Activated T-cell treated with anti-CD3 and anti-CD28 coated beads for 1 hour (primary cell): Measurements from ENCODE around the gene MYF6.
"Not testable (repeated sequence)": the region's sequence is repeated elsewhere in the genome, so short reads cannot be mapped to it uniquely, and the experiment has no call there.

ENCODE experiments used
- DNase-seq: peaks from one replicate; pipeline ENCODE4 v3.0.0-alpha.2; 2020; ENCODE audit warnings: low read depth

MYF6 gene

DNA sequence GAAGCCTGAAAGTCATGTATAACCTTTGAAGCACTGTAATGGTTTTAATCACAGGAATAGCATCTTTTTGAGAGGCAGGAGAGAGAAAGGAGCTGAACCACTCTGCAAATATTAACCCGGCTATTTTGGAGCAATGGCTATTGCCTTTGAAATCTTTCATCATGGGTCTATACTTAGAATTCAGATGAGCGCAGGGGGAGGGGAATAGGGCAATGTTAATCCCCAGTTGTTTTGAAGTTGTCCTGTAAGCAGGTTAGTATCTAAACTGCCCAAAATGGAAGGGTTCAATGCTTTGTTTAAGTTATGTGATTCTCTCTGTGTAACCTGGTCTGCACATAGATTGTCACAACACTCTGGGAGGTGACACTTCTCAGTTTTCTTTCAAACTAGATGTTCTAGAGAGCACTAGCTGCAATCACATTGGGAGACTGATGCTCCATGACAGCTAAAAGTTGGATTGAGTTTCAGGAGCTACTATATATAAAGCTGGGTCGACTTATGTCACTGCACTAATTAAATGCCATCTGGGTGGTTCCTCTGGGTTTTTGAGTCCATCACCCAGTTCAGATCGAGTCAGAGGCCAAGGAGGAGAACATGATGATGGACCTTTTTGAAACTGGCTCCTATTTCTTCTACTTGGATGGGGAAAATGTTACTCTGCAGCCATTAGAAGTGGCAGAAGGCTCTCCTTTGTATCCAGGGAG, at the start of gene MYF6:
TSS of gene MYF6 (plus strand) at position 509 of the 704 bp plus-strand sequence. CDS start at position 595, 86 bp downstream.
- no peak for DNase-seq

- DNase-seq: no peak
These were observed 47.8 kb upstream of the MYF6 start for GRCh38 chr12:80659512-80660063.

DNA sequence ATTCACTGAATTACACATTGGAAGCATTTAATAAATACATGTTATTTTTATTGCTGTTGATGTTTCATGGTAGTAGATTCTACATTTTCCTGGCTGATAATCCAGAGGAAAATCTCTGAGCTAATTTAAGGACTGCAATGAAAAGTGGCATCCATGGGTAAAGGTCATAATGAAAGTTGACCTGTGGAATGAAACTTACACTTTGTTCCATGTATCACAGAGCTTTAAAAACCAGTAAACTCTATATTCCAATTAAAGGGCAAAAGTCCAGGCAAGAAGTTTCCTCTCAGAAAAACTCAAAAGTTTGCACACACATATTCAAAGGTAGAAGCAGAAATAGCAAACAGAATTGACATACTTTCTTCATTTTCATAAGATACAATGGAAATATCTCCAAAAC, 44.8 kb upstream of the MYF6 start:
- DNase-seq: no peak

DNA sequence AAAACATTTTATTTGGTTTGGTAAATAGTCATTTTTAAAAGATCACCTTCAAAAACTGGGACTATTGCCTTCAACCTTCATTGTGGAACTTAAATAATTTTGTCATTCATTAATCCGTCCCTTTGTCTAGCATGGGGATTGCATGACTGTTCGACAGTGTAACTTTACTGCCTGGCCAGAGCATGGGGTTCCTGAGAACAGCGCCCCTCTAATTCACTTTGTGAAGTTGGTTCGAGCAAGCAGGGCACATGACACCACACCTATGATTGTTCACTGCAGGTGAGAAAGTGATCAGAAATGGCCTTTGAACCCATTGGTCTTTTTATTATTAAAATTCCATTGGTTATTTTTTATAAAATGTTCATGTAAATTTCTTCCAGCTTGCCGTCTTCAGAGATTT, 37.2 kb upstream of the MYF6 start:
- no peak for DNase-seq

DNA sequence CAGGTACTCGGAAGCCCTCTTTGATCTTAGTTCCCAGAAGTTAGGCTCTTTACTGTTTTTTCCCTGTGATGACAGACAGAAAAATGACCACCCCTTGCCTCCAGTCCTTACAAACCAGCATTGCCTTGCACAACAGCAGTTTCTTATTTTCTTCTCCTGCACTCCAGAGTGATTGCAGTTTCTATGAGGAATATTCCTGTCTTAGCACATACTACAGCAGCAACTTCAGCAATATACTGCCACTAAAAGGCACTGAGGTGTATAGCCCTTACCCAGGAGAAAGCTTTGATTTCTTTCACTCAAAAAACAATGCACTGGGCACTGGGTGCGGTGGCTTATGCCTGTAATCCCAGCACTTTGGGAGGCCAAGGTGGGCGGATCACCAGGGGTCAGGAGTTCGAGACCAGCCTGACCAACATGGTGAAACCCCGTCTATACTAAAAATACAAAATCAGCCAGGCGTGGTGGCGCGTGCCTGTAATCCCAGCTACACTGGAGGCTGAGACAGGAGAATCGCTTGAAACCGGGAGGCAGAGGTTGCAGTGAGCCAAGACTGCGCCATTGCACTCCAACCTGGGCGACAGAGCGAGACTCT, 31.3 kb upstream of the MYF6 start:
- DNase-seq: not testable (repeated sequence)

- DNase-seq: no peak
These were observed 30.6 kb upstream of the MYF6 start for GRCh38 chr12:80676856-80677255.

DNA sequence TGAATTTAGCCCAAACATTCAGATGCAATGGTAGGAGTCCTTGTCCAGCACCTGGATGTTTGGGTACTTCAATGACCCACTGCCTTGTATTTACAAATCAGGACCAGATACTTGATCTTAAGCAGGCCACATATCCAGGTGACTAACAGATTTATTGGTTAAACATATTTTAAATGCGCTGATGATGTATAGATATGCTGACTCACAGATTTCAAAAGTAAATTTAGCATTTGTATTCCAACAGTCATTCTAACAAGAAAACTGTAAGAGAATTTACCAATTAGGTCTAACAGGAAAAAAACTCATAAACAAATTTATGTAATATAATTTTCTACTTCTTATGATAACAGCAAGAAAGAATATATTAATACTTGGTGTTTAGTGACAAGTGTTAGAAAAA, 29.4 kb upstream of the MYF6 start:
- DNase-seq: no peak

- DNase-seq: no peak
These were observed 27.9 kb upstream of the MYF6 start for GRCh38 chr12:80679346-80680131.

DNA sequence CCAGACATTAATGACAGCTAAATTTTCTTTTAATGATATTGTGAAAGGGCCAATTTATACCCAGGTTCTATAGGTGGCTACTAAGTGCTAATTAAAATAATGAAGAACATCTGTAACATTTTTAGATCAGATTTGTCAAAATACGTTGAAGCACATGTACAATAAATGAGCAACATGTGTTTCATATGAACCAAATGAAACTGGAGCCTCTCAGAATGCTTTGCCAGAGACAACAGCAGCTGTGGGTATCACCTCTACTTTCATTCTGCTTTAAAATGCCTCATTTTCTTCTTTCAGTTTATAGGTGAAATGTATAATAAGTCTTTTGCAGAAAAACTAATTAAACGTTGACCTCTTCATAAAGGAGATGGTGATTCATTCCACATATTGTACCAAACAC, 26.1 kb upstream of the MYF6 start:
- no peak for DNase-seq

GRCh38 chr12:80681786-80682185, 25.6 kb upstream of the MYF6 start:
- DNase-seq: no peak

GRCh38 chr12:80684077-80684495, 23.3 kb upstream of the MYF6 start:
- no peak for DNase-seq

GRCh38 chr12:80690090-80690489, 17.3 kb upstream of the MYF6 start:
- DNase-seq: no peak

GRCh38 chr12:80690513-80690912, 16.9 kb upstream of the MYF6 start:
- DNase-seq: no peak

- DNase-seq: no peak
These were observed 15.3 kb upstream of the MYF6 start for GRCh38 chr12:80692114-80692513.

GRCh38 chr12:80697270-80697887, 10.1 kb upstream of the MYF6 start:
- DNase-seq: no peak

DNA sequence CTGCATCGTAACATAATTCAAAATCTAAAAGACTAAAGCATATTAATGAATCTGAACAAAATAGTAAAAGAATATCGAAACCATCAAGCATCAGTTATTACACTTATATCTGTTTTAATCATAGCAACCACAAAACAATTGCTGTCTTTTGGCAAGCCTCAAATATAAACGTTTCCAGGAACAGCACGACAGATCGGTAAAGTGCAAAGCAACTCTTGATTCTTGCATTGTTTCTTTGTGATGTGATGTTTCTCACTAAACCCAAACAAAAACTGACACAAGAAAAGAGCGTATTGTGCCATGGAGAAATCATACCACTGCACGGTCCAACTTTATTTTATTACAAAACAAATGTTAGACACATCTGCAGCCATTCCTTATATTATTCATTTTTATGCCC, 9.2 kb upstream of the MYF6 start:
- no peak for DNase-seq

GRCh38 chr12:80698847-80699542, 8.4 kb upstream of the MYF6 start:
- DNase-seq: no peak

- DNase-seq: no peak
These were observed 7.1 kb upstream of the MYF6 start for GRCh38 chr12:80700327-80700726.

DNA sequence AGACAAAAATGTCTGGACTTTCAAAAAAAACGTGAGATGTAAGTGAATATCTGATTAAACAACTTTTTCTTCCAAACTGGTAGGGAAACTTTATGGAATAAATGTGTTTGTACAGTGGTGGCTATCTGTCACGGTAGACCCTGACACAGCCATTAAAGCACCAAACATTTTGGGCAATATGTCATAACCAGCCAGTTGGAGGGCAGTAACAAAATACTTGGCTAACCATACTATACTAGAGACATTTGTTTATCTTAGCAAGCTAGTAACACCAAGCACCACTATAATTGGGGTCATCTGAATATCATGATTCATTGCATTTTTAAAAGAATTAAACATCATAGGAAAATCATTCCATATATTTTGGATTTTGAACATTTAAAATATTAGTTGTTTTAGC, 6.0 kb upstream of the MYF6 start:
- no peak for DNase-seq

- DNase-seq: no peak
These were observed 4.3 kb upstream of the MYF6 start for GRCh38 chr12:80702889-80703805.

DNA sequence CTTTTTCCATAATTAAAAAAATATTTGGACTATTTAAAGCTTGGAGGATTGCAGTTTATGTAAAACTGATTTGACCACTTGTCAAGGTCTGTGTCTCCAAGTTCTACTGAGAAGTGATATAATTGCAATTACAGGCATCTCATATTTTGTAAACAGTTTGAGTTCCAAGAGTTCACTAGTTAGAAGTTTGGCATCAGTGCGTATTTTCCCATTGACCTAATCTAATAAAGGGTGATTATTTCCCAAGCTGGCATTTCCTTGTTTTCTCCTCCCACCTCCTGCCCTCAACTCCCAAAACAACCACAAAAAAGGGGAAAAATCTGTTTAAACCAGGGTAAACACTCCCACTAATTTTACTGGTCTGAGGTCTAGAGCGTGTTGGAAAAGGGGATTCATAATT, 3.0 kb upstream of the MYF6 start:
- DNase-seq: no peak
